Ishikawa (cell line): ENCODE results near the gene GPC6.

ENCODE experiments used
- CEBPB ChIP-seq: IDR thresholded peaks from 2 replicates; pipeline ENCODE4 v1.6.1; 2012
- CREB1 ChIP-seq: IDR thresholded peaks from 2 replicates; pipeline ENCODE4 v1.6.1; 2012; ENCODE audit warnings: low read depth
- EGR1 ChIP-seq: IDR thresholded peaks from 2 replicates; pipeline ENCODE4 v1.6.1; 2012
- EP300 ChIP-seq: IDR thresholded peaks from 2 replicates; pipeline ENCODE4 v1.6.1; 2012; ENCODE audit warnings: borderline replicate concordance
- FOXM1 ChIP-seq: IDR thresholded peaks from 2 replicates; pipeline ENCODE4 v1.6.1; 2012; ENCODE audit warnings: low read depth, borderline replicate concordance
- MAX ChIP-seq: IDR thresholded peaks from 2 replicates; pipeline ENCODE4 v1.6.1; 2012
- NFIC ChIP-seq: IDR thresholded peaks from 2 replicates; pipeline ENCODE4 v1.6.1; 2012
- RAD21 ChIP-seq: IDR thresholded peaks from 2 replicates; pipeline ENCODE4 v1.6.1; 2012; ENCODE audit warnings: low read depth
- REST ChIP-seq: IDR thresholded peaks from 2 replicates; pipeline ENCODE4 v1.6.1; 2012; ENCODE audit warnings: low read depth, mild to moderate bottlenecking
- TAF1 ChIP-seq: IDR thresholded peaks from 2 replicates; pipeline ENCODE4 v1.6.1; 2012; ENCODE audit warnings: low read depth, mild to moderate bottlenecking
- TCF12 ChIP-seq: IDR thresholded peaks from 2 replicates; pipeline ENCODE4 v1.6.1; 2012; ENCODE audit warnings: low read depth
- TEAD4 ChIP-seq: IDR thresholded peaks from 2 replicates; pipeline ENCODE4 v1.6.1; 2012
- USF1 ChIP-seq: IDR thresholded peaks from 2 replicates; pipeline ENCODE4 v1.6.1; 2012
- YY1 ChIP-seq: IDR thresholded peaks from 2 replicates; pipeline ENCODE4 v1.6.1; 2012; ENCODE audit warnings: low read depth
- ZBTB7A ChIP-seq: IDR thresholded peaks from 2 replicates; pipeline ENCODE4 v1.6.1; 2012; ENCODE audit warnings: low read depth

Gene GPC6

DNA sequence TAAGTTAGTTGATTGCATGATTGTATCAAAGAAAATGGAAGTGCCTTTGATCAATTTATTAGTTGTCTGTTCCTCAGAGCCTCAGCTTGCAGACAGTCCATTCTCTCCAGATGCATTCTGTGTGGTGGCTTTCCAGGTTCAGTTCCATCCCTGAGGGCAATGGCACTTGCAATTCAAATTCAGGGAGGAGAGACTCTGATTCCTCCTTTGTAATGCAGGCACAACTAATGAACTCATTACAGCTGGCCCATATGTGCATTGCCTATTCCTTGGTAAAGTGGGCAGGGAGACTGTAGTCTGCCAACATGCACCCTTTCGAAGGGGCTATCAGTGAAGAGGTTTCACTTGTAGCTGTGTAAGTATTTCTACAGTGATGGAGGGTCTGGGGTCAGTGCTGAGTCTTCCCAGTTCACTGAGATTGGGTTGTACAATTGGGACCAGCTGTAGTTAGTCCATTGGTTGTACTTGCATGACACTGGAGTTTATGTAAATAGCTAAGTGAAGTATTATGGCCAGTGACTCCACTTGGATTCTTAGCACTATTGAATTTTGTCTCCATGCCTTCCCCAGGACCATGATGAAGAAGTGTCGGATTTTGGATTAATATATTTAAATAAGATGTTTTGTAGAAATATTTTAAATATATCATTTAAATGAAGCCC is 401.7 kb downstream of the GPC6 start:
- no peak for TF ChIP-seq TAF1
- TF ChIP-seq TCF12, result no peak
- no peak for TF ChIP-seq NFIC
- no peak for TF ChIP-seq RAD21
- no peak for TF ChIP-seq REST
- no peak for TF ChIP-seq CREB1
- TF ChIP-seq EP300, result no peak
- TF ChIP-seq ZBTB7A, result no peak
- no peak for TF ChIP-seq CEBPB
- no peak for TF ChIP-seq MAX
- TF ChIP-seq USF1, result no peak
- no peak for TF ChIP-seq EGR1
- no peak for TF ChIP-seq YY1
- TF ChIP-seq TEAD4, result no peak
- TF ChIP-seq FOXM1, result no peak

DNA sequence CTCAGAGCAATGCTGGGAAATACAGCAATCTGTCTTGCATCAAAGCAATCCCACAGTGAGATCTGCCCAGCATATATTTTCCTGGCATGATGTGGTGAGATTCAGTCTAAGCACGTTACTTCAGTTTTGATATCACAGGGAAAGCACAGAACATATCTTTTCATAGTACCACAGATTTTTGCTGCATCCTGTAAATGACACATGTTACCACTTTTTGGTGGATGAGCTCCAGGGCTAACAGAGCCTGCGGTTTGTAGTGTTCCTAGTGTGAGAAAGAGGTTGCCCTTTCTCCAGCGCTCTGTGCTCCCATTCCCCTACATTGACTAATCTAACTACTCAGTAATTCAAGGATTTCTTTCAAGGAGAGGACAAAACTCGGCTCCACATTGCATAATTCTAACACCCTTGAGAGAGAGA is 409.0 kb downstream of the GPC6 start:
- TF ChIP-seq RAD21, result no peak
- no peak for TF ChIP-seq NFIC
- no peak for TF ChIP-seq EP300
- TF ChIP-seq FOXM1, result no peak
- no peak for TF ChIP-seq USF1
- no peak for TF ChIP-seq TEAD4
- TF ChIP-seq REST, result no peak
- no peak for TF ChIP-seq ZBTB7A
- TF ChIP-seq MAX, result no peak
- TF ChIP-seq YY1, result no peak
- no peak for TF ChIP-seq CREB1
- no peak for TF ChIP-seq CEBPB
- no peak for TF ChIP-seq TCF12

DNA sequence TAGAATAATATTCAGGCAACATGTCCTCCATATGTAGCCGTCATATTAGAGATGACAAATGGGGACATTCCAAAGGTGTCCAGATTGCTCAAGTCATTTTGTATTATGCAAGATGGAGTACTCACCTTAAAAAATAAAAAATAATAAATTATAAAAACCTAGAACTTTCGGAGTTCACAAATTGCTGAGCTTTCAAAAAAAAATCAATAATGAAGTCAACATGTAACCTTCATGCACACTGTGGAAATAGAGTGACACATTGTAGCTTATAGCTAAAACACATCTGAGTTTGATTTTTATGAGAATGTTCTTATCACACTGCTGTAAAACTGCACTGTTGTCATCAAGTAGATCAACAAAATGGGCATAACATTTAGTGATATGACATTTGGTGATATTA is 411.2 kb downstream of the GPC6 start:
- TF ChIP-seq FOXM1 (no peak), EGR1 (no peak), RAD21 (no peak), TAF1 (no peak), ZBTB7A (no peak), REST (no peak), YY1 (no peak), NFIC (no peak), TCF12 (no peak), CEBPB (no peak), TEAD4 (no peak)

DNA sequence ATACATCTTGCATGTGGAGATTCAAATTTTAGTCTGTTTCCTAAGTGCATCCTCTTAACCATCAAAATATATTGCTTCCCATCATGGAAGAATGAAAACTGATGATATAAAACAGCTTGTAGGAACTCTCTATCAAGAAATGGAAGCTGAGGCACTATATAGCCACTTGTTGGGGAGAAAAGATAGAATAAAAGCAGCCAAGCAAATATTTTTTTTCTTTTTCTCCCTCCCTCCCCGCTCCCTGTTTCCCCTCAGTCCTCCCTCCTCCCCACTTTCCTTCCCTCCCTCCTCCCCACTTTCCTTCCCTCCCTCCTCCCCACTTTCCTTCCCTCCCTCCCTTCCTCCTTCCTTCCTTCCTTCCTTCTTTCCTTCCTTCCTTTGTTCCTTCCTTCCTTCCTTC is 413.8 kb downstream of the GPC6 start:
- TF ChIP-seq ZBTB7A (no peak), REST (no peak), EGR1 (no peak), NFIC (no peak), TCF12 (no peak), YY1 (no peak), CEBPB (no peak), TEAD4 (no peak)
